Transverse colon (tissue), 4 donors: ENCODE measurements around the gene IL20RA. TPM values are rescaled to one million over a fixed set of nuclear protein-coding genes. Genes with fewer than 3 reads are reported as not detected.

ENCODE experiments used
- DNase-seq: peaks from one replicate; pipeline ENCODE4 v3.0.0-alpha.2; 2019
- H3K27ac ChIP-seq, 4 donors: fragments of 200-600 bp; sonication (generic); 2 replicates each; pipeline ENCODE4 v1.5.1; 2016 to 2018; ENCODE audit warnings: inconsistent platforms in 4 of 4
- H3K27me3 ChIP-seq: fragments of 200-600 bp; sonication (generic); 2 replicates; pipeline ENCODE4 v1.5.1; 2017; ENCODE audit warnings: inconsistent platforms
- H3K36me3 ChIP-seq, 4 donors: fragments of 200-600 bp; sonication (generic); 2 replicates each; pipeline ENCODE4 v1.5.1; 2017 to 2019; ENCODE audit warnings: inconsistent platforms in 4 of 4
- H3K4me1 ChIP-seq, 4 donors: fragments of 200-600 bp; sonication (generic); 2 replicates each; pipeline ENCODE4 v1.5.1; 2017 to 2020; ENCODE audit warnings: inconsistent platforms in 4 of 4
- H3K4me3 ChIP-seq, 4 donors: fragments of 200-600 bp; sonication (generic); 1 replicate in 1 of 4; 2 replicates in 3 of 4; pipeline versions ENCODE4 v1.5.1 to v1.6.1; 2017 to 2019; ENCODE audit warnings: inconsistent platforms in 4 of 4
- H3K9me3 ChIP-seq, 2 donors: fragments of 200-600 bp; sonication (generic); 2 replicates each; pipeline ENCODE4 v1.5.1; 2017 to 2019; ENCODE audit warnings: inconsistent platforms in 2 of 2
- CTCF ChIP-seq, 5 experiments: fragments of 200-600 bp in 3 of 5; fragments of 450-650 bp in 2 of 5; sonication (generic) in 3 of 5; IDR thresholded peaks; 1 replicate in 2 of 5; 2 replicates in 3 of 5; pipeline ENCODE4 v1.5.1; 2016 to 2017; ENCODE audit warnings: antibody characterized with exemption in 5 of 5, inconsistent platforms in 3 of 5, mild to moderate bottlenecking in 2 of 5, moderate library complexity in 1 of 5
- EP300 ChIP-seq: sonication (generic); formaldehyde crosslinking; IDR thresholded peaks from one replicate; pipeline ENCODE4 v1.6.1; 2017; ENCODE audit warnings: antibody characterized with exemption, low read depth
- POLR2A ChIP-seq: fragments of 450-650 bp; IDR thresholded peaks from one replicate; pipeline ENCODE4 v1.6.1; 2016; ENCODE audit warnings: antibody characterized with exemption, mild to moderate bottlenecking, moderate library complexity
- POLR2AphosphoS5 ChIP-seq, 3 donors: sonication (generic); formaldehyde crosslinking; IDR thresholded peaks; one replicate each; pipeline ENCODE4 v1.6.1; 2016; ENCODE audit warnings: antibody characterized with exemption in 3 of 3
- WGBS, 2 donors: methylation state at CpG; one replicate each; pipeline ENCODE4 v1.1.5; 2018; ENCODE audit warnings: low coverage in 1 of 2; 5-methylcytosine and 5-hydroxymethylcytosine counted together
- in situ Hi-C, 4 donors: fragments of 200-750 bp; cut with MboI; loops; one replicate each; pipeline versions ENCODE4 v1.15.0 to v1.15.1; 2017; ENCODE audit warnings: low sequenced_read_pairs in 3 of 4, low pct_ligation_motif_present in 1 of 4, low pct_unique_long_range_greater_than_20kb in 1 of 4
- intact Hi-C: fragments of 100-400 bp; cut with DNase I; formaldehyde crosslinking; loops from one replicate; pipeline ENCODE4 v1.15.1; 2023; ENCODE audit warnings: low total_unique reads
- total RNA-seq, 4 donors: library from RNA; depleted of rRNA; stranded (reverse); fragments of >200 nt; gene quantifications; one replicate each; pipeline ENCODE4 v1.1.0, GENCODE V29; 2016

Gene IL20RA
- total RNA-seq, 4 donors from 2014 or later = 7.4 to 20.5 (median 11.3) TPM

GRCh38 chr6:136990754-136991153 is 54.0 kb downstream of the IL20RA start:
- no peaks in the 10 kb centered on the region for H3K9me3 ChIP-seq
- TF ChIP-seq CTCF (IDR thresholded peaks at IDR 0.05) (no peak), POLR2A (no peak), POLR2AphosphoS5 (IDR thresholded peaks at IDR 0.05) (no peak), EP300 (no peak)
- WGBS, 2 donors = 73 to 77% methylated on average over 3 of the region's 3 CpGs
- peaks cover 0 to 17% (median 13%) of the 10 kb centered on the region in 4 donors for H3K4me1 ChIP-seq
- no peak overlapping the region for H3K27ac ChIP-seq
- in situ Hi-C loops (no loop called here), intact Hi-C loops (no loop called here)
- peaks cover 42% of the 10 kb centered on the region for H3K27me3 ChIP-seq
- no peaks in the 10 kb centered on the region for H3K36me3 ChIP-seq
- no peak overlapping the region for H3K4me3 ChIP-seq
- no peak for DNase-seq

- Histone ChIP-seq H3K4me3 (peak overlapping the region in 3 of 4 donors; percentile 17 to 46 (median 21)), H3K36me3 (no peaks in the 10 kb centered on the region), H3K27me3 (peaks cover 42% of the 10 kb centered on the region)
Observed at GRCh38 chr6:136990242-136990578, 54.6 kb downstream of the IL20RA start.

GRCh38 chr6:136989571-136990241 is 55.1 kb downstream of the IL20RA start:
- 4% methylated on average over 39 of the region's 40 CpGs; no CpG with 5 or more reads in 1 of the 2 donors for WGBS, 2 donors
- Histone ChIP-seq H3K4me3 (peak overlapping the region in 3 of 4 donors; percentile 17 to 46 (median 21)), H3K27ac (peak overlapping the region in 1 of 4 donors; percentile 13), H3K9me3 (no peaks in the 10 kb centered on the region), H3K4me1 (peaks cover 0 to 13% (median 12%) of the 10 kb centered on the region in 4 donors), H3K27me3 (peaks cover 42% of the 10 kb centered on the region), H3K36me3 (no peaks in the 10 kb centered on the region)
- in situ Hi-C loops = no loop called here
- peak; percentile 23 for DNase-seq
- no peak for TF ChIP-seq POLR2AphosphoS5 (IDR thresholded peaks at IDR 0.05)
- no peak for TF ChIP-seq POLR2A
- TF ChIP-seq EP300 = no peak
- no peak for TF ChIP-seq CTCF (IDR thresholded peaks at IDR 0.05)
- intact Hi-C loops = no loop called here

More at GRCh38 chr6:136990242-136990578, 54.6 kb downstream of the IL20RA start:
- Histone ChIP-seq H3K27ac (no peak overlapping the region), H3K9me3 (no peaks in the 10 kb centered on the region), H3K4me1 (peaks cover 0 to 17% (median 13%) of the 10 kb centered on the region in 4 donors)
- WGBS, 2 donors = 14 to 28% methylated on average over 4 of the region's 4 CpGs
- no peak for TF ChIP-seq POLR2AphosphoS5 (IDR thresholded peaks at IDR 0.05)
- TF ChIP-seq EP300 = no peak
- intact Hi-C loops (no loop called here), in situ Hi-C loops (no loop called here)
- DNase-seq = no peak

- in situ Hi-C loops (no loop called here), intact Hi-C loops (no loop called here)
- H3K4me1 ChIP-seq = peaks cover 0 to 13% (median 12%) of the 10 kb centered on the region in 4 donors
- peaks cover 32% of the 10 kb centered on the region for H3K27me3 ChIP-seq
- no peak overlapping the region for H3K4me3 ChIP-seq
- no peaks in the 10 kb centered on the region for H3K36me3 ChIP-seq
- no peak for DNase-seq
- H3K27ac ChIP-seq = no peak overlapping the region
- TF ChIP-seq POLR2A (no peak), EP300 (no peak), CTCF (IDR thresholded peaks at IDR 0.05) (no peak), POLR2AphosphoS5 (IDR thresholded peaks at IDR 0.05) (no peak)
- 43 to 55% methylated on average over 4 of the region's 4 CpGs for WGBS, 2 donors
- H3K9me3 ChIP-seq = no peaks in the 10 kb centered on the region
Observed at GRCh38 chr6:136987526-136987925, 57.2 kb downstream of the IL20RA start.

GRCh38 chr6:136985502-136985901 is 59.3 kb downstream of the IL20RA start:
- Histone ChIP-seq H3K36me3 (no peaks in the 10 kb centered on the region), H3K4me1 (peaks cover 0 to 13% (median 11%) of the 10 kb centered on the region in 4 donors), H3K4me3 (no peak overlapping the region), H3K27ac (no peak overlapping the region), H3K9me3 (no peaks in the 10 kb centered on the region), H3K27me3 (peaks cover 19% of the 10 kb centered on the region)
- in situ Hi-C loops = no loop called here
- 20 to 66% methylated on average over 3 to 5 of the region's 5 CpGs for WGBS, 2 donors
- intact Hi-C loops = no loop called here
- TF ChIP-seq POLR2A (no peak), POLR2AphosphoS5 (IDR thresholded peaks at IDR 0.05) (no peak), CTCF (IDR thresholded peaks at IDR 0.05) (no peak), EP300 (no peak)
- no peak for DNase-seq
